Endothelial cell of umbilical vein (primary cell): Measurements from ENCODE around the gene ADRB2. TPM values are rescaled to one million over a fixed set of nuclear protein-coding genes. Genes with fewer than 3 reads are reported as not detected.

Experiments
- BruUV-seq: library from RNA; stranded (reverse); fragments of 400-500 nt; replicated peaks from 2 replicates; lab custom pipeline; 2021; lab: Mats Ljungman, UMichigan
- CTCF ChIA-PET: fragments of 300-600, 350-600 bp; sonication (Branson Sonifier 250); formaldehyde crosslinking; loops from one replicate; lab custom pipeline; 2021; ENCODE audit warnings: antibody characterized with exemption, inconsistent platforms; lab: Charles Lee
- POLR2A ChIA-PET: fragments of 300-600, 350-600 bp; sonication (Branson Sonifier 250); formaldehyde crosslinking; loops from one replicate; lab custom pipeline; 2021; ENCODE audit warnings: antibody characterized with exemption, inconsistent platforms; lab: Charles Lee
- DNase-seq: peaks from one replicate; pipeline ENCODE4 v3.0.0-alpha.2; 2011; ENCODE audit warnings: low read depth, low spot score
- FAIRE-seq: peaks from 2 replicates; lab custom pipeline; 2011; peaks lifted over from hg19 to GRCh38; lab: Jason Lieb, UNC
- H2AFZ ChIP-seq: 2 replicates; pipeline ENCODE4 v1.6.0; 2012; ENCODE audit warnings: low read depth, low read length, control low read depth, inconsistent platforms
- H3K27ac ChIP-seq: 2 replicates; pipeline ENCODE4 v1.5.1; 2011; ENCODE audit warnings: low read depth, mild to moderate bottlenecking, control low read depth, low read length, moderate library complexity; ENCODE audit not compliant: insufficient read depth
- H3K27me3 ChIP-seq, 2 experiments: 2 replicates each; pipeline versions ENCODE4 v1.6.0 to v1.6.1; 2011; ENCODE audit warnings: low read length in 2 of 2, mixed read lengths in 1 of 2; ENCODE audit not compliant: control insufficient read depth in 2 of 2, insufficient read depth in 2 of 2
- H3K36me3 ChIP-seq, 2 experiments: 2 replicates in 1 of 2; 3 replicates in 1 of 2; pipeline ENCODE4 v1.5.1; 2011; ENCODE audit warnings: low read length in 2 of 2, mild to moderate bottlenecking in 1 of 2, moderate library complexity in 1 of 2; ENCODE audit not compliant: control insufficient read depth in 2 of 2, insufficient read depth in 2 of 2; ENCODE audit errors: extremely low read depth in 1 of 2
- H3K4me1 ChIP-seq: 3 replicates; pipeline ENCODE4 v1.5.1; 2011; ENCODE audit warnings: mild to moderate bottlenecking, low read length; ENCODE audit not compliant: control insufficient read depth, insufficient read depth; ENCODE audit errors: extremely low read depth
- H3K4me2 ChIP-seq: 2 replicates; pipeline ENCODE4 v1.6.1; 2011; ENCODE audit warnings: low read length, control low read depth, mixed read lengths; ENCODE audit not compliant: insufficient read depth
- H3K4me3 ChIP-seq, 3 experiments: fragments of 200-600 bp in 1 of 3; sonication (generic), shearing (Covaris generic) in 1 of 3; replicated peaks in 1 of 3; 2 replicates each; pipeline ENCODE4 v1.5.1; 2011 to 2016; ENCODE audit warnings: control low read depth in 3 of 3, low read length in 3 of 3, mild to moderate bottlenecking in 2 of 3, inconsistent platforms in 1 of 3, low read depth in 1 of 3, moderate library complexity in 1 of 3; ENCODE audit not compliant: insufficient read depth in 1 of 3
- H3K79me2 ChIP-seq: 2 replicates; pipeline ENCODE4 v1.6.0; 2012; ENCODE audit warnings: low read length, inconsistent platforms; ENCODE audit not compliant: control insufficient read depth, insufficient read depth
- H3K9ac ChIP-seq: replicated peaks from 2 replicates; pipeline ENCODE3; 2011; ENCODE audit warnings: low read length, control low read depth; ENCODE audit not compliant: insufficient read depth; ENCODE audit errors: extremely low read depth
- H3K9me1 ChIP-seq: replicated peaks from 3 replicates; pipeline ENCODE4 v1.6.0; 2011; ENCODE audit warnings: mild to moderate bottlenecking, low read length; ENCODE audit not compliant: control insufficient read depth, insufficient read depth; ENCODE audit errors: extremely low read depth
- H3K9me3 ChIP-seq: replicated peaks from 2 replicates; pipeline ENCODE4 v1.5.1; 2012; ENCODE audit warnings: low read length, inconsistent platforms; ENCODE audit not compliant: control insufficient read depth, insufficient read depth
- H4K20me1 ChIP-seq: replicated peaks from 2 replicates; pipeline ENCODE3; 2011; ENCODE audit warnings: mild to moderate bottlenecking, low read length; ENCODE audit not compliant: control insufficient read depth, insufficient read depth; ENCODE audit errors: extremely low read depth
- EZH2 ChIP-seq: IDR thresholded peaks from 2 replicates; pipeline ENCODE4 v1.6.1; 2012; ENCODE audit warnings: borderline replicate concordance, low read depth, mild to moderate bottlenecking, moderate library complexity, low read length, inconsistent platforms; ENCODE audit not compliant: severe bottlenecking
- FOS ChIP-seq: IDR thresholded peaks from 2 replicates; pipeline ENCODE4 v1.6.1; 2011; ENCODE audit warnings: mild to moderate bottlenecking, low read length, moderate library complexity, borderline replicate concordance; ENCODE audit not compliant: insufficient read depth
- GATA2 ChIP-seq: IDR thresholded peaks from 2 replicates; pipeline ENCODE4 v1.7.0; 2011; ENCODE audit warnings: low read depth, mild to moderate bottlenecking, moderate library complexity, mixed read lengths, low read length; ENCODE audit not compliant: insufficient read length, insufficient read depth
- JUN ChIP-seq: IDR thresholded peaks from 2 replicates; pipeline ENCODE4 v1.6.1; 2011; ENCODE audit warnings: borderline replicate concordance, low read depth; ENCODE audit not compliant: insufficient read length, insufficient read depth
- MYC ChIP-seq: IDR thresholded peaks from one replicate; pipeline ENCODE4 v1.6.1; 2011; ENCODE audit warnings: mild to moderate bottlenecking, low read depth, low read length
- POLR2AphosphoS5 ChIP-seq: IDR thresholded peaks from 2 replicates; pipeline ENCODE4 v1.6.1; 2012; ENCODE audit warnings: low read depth, mild to moderate bottlenecking, control low read depth, low read length, moderate library complexity; ENCODE audit not compliant: insufficient read depth
- dilution Hi-C: fragments of 300-500 bp; cut with MboI; formaldehyde crosslinking; loops from one replicate; pipeline ENCODE4 v1.15.0; 2019; ENCODE audit warnings: low sequenced_read_pairs; ENCODE audit not compliant: extremely low pct_ligation_motif_present
- intact Hi-C: fragments of 100-400 bp; cut with micrococcal nuclease; formaldehyde crosslinking; loops from one replicate; pipeline ENCODE4 v1.10.0; 2022
- polyA plus RNA-seq, 4 experiments: library from polyadenylated mRNA; depleted of rRNA in 3 of 4; stranded (reverse) in 3 of 4; unstranded in 1 of 4; fragments of >200 nt; gene quantifications; 2 replicates each; pipeline versions ENCODE4 v1.2.1 to v1.2.3, GENCODE V29; 2011 to 2012; ENCODE audit warnings: missing spikeins in 1 of 4
- total RNA-seq: library from RNA; stranded (reverse); gene quantifications from 2 replicates; pipeline ENCODE4 v1.2.3, GENCODE V29; 2021
- TF ChIP-seq, protein P1 (sequence below): IDR thresholded peaks from 2 replicates; pipeline ENCODE4 v1.6.1; 2011; ENCODE audit not compliant: insufficient read depth, insufficient read length
- TF ChIP-seq, protein P2 (sequence below), 2 donors: IDR thresholded peaks; 1 replicate in 1 of 2; 2 replicates in 1 of 2; pipeline ENCODE4 v1.5.1; 2011; ENCODE audit warnings: low read length in 2 of 2, mild to moderate bottlenecking in 2 of 2, moderate library complexity in 2 of 2, control low read depth in 1 of 2, inconsistent platforms in 1 of 2, low read depth in 1 of 2; ENCODE audit not compliant: insufficient read depth in 1 of 2; ENCODE audit errors: extremely low read depth in 1 of 2

The ADRB2 gene
- total and polyA plus RNA-seq, 2 donors (not counting 3 experiments of a cell fraction or from before 2014, with no cell fraction given), result 0.86 to 0.88 TPM

DNA sequence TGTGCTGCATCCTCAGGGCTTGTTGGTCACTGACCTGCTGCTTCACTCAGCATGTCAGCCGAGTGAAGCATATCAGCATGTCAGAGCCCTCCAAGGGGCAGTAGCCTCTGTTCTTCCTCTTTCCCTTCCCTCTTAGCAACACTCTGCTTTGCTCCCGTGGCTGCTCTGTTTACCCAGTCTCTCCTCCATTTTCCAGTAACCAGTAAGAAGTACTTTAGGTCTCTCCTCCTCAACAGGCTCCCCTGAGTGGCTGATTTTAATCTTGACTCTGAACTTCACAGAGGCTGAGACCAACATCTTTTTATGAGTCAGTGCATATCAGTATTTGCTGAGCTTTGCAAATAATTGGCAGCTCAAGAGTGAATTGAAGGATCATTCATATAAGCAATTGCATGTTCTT lies 18.6 kb upstream of the ADRB2 start:
- peak; percentile 30 for TF ChIP-seq GATA2
- TF ChIP-seq EZH2, result no peak
- TF ChIP-seq, protein P1, sequence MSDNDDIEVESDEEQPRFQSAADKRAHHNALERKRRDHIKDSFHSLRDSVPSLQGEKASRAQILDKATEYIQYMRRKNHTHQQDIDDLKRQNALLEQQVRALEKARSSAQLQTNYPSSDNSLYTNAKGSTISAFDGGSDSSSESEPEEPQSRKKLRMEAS, result no peak
- no peak for TF ChIP-seq POLR2AphosphoS5
- no peak for TF ChIP-seq MYC
- TF ChIP-seq JUN, result no peak
- peak; percentile 26 for TF ChIP-seq FOS
- TF ChIP-seq, protein P2, sequence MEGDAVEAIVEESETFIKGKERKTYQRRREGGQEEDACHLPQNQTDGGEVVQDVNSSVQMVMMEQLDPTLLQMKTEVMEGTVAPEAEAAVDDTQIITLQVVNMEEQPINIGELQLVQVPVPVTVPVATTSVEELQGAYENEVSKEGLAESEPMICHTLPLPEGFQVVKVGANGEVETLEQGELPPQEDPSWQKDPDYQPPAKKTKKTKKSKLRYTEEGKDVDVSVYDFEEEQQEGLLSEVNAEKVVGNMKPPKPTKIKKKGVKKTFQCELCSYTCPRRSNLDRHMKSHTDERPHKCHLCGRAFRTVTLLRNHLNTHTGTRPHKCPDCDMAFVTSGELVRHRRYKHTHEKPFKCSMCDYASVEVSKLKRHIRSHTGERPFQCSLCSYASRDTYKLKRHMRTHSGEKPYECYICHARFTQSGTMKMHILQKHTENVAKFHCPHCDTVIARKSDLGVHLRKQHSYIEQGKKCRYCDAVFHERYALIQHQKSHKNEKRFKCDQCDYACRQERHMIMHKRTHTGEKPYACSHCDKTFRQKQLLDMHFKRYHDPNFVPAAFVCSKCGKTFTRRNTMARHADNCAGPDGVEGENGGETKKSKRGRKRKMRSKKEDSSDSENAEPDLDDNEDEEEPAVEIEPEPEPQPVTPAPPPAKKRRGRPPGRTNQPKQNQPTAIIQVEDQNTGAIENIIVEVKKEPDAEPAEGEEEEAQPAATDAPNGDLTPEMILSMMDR (IDR thresholded peaks at IDR 0.05; ENCODE audit: extremely low read depth in 1 of 2, insufficient read depth in 1 of 2, low read depth in 1 of 2, low read length in 2 of 2), result no peak
- Histone ChIP-seq H3K9me1 (no peaks in the 10 kb centered on the region), H3K4me1 (peaks cover 35% of the 10 kb centered on the region), H3K27ac (no peak overlapping the region), H3K9ac (no peak overlapping the region), H2AFZ (peak overlapping the region; percentile 70), H4K20me1 (no peaks in the 10 kb centered on the region), H3K4me2 (no peak overlapping the region), H3K9me3 (no peaks in the 10 kb centered on the region), H3K4me3 (no peak overlapping the region), H3K36me3 (no peaks in the 10 kb centered on the region), H3K27me3 (no peaks in the 10 kb centered on the region), H3K79me2 (no peaks in the 10 kb centered on the region)
- no TSS peak for BruUV-seq
- DNase-seq (no peak), FAIRE-seq (no peak)
- ChIA-PET CTCF (interaction anchor here (0.6 to 4.9 kb wide), 6 partner anchors 13 to 307 kb away, joined by 3 to 38 read pairs (median 17); no protein-coding TSS in a partner anchor), POLR2A (no interaction called here)
- dilution Hi-C loops (no loop called here), intact Hi-C loops (loop anchor here (5.0 kb wide), 3 partner anchors 66 to 304 kb away; no protein-coding TSS in a partner anchor)
